Caco-2 (cell line): ENCODE measurements around the gene MICOS13. TPM values are rescaled to one million over a fixed set of nuclear protein-coding genes. Genes with fewer than 3 reads are reported as not detected.

Source experiments
- BruUV-seq: library from RNA; stranded (reverse); fragments of 400-500 nt; replicated peaks from 2 replicates; lab custom pipeline; 2021; lab: Mats Ljungman, UMichigan
- CTCF ChIA-PET: fragments of 300-600 bp; sonication (Branson Sonifier 250); formaldehyde crosslinking; loops from one replicate; lab custom pipeline; 2022; ENCODE audit warnings: antibody characterized with exemption; lab: Charles Lee
- POLR2A ChIA-PET: fragments of 300-600 bp; sonication (Branson Sonifier 250); formaldehyde crosslinking; loops from one replicate; lab custom pipeline; 2022; ENCODE audit warnings: antibody characterized with exemption; lab: Charles Lee
- DNase-seq, 2 experiments: peaks; one replicate each; pipeline versions ENCODE4 v3.0.0 to v3.0.0-alpha.2; 2020 to 2022
- H3K27me3 ChIP-seq: replicated peaks from 2 replicates; pipeline ENCODE4 v1.6.0; 2011; ENCODE audit warnings: low read length; ENCODE audit not compliant: control insufficient read depth, insufficient read depth
- H3K36me3 ChIP-seq: 2 replicates; pipeline ENCODE4 v1.5.1; 2011; ENCODE audit warnings: low read length; ENCODE audit not compliant: control insufficient read depth, insufficient read depth
- H3K4me1 ChIP-seq: fragments of 250-450 bp; sonication (Bioruptor Pico); 2 replicates; pipeline ENCODE4 v1.5.1; 2020; ENCODE audit warnings: mild to moderate bottlenecking
- H3K4me3 ChIP-seq: 2 replicates; pipeline ENCODE4 v1.5.1; 2011; ENCODE audit warnings: low read depth, mild to moderate bottlenecking, control low read depth, low read length
- H3K9me3 ChIP-seq: fragments of 250-450 bp; sonication (Bioruptor Pico); 2 replicates; pipeline ENCODE4 v1.5.1; 2020; ENCODE audit warnings: mild to moderate bottlenecking, moderate library complexity
- H3K27ac Mint-ChIP-seq: one replicate; pipeline ENCODE4 v1.8.0; 2022; ENCODE audit warnings: mixed read lengths; ENCODE audit not compliant: unreplicated experiment
- H3K27me3 Mint-ChIP-seq: one replicate; pipeline ENCODE4 v1.8.0; 2022; ENCODE audit warnings: mixed read lengths; ENCODE audit not compliant: insufficient read depth, unreplicated experiment
- H3K36me3 Mint-ChIP-seq: one replicate; pipeline ENCODE4 v1.8.0; 2022; ENCODE audit warnings: mild to moderate bottlenecking, mixed read lengths; ENCODE audit not compliant: insufficient read depth, unreplicated experiment
- H3K4me1 Mint-ChIP-seq: one replicate; pipeline ENCODE4 v1.8.0; 2022; ENCODE audit warnings: low read depth, mixed read lengths; ENCODE audit not compliant: unreplicated experiment
- H3K4me3 Mint-ChIP-seq: one replicate; pipeline ENCODE4 v1.8.0; 2022; ENCODE audit warnings: mild to moderate bottlenecking, moderate library complexity, mixed read lengths; ENCODE audit not compliant: unreplicated experiment
- H3K9me3 Mint-ChIP-seq: one replicate; pipeline ENCODE4 v1.8.0; 2022; ENCODE audit warnings: mixed read lengths; ENCODE audit not compliant: unreplicated experiment
- intact Hi-C: fragments of 100-400 bp; cut with micrococcal nuclease; formaldehyde crosslinking; loops from one replicate; pipeline ENCODE4 v1.10.0; 2022; ENCODE audit not compliant: unreplicated experiment
- total RNA-seq: library from RNA; stranded (reverse); gene quantifications from 2 replicates; pipeline ENCODE4 v1.2.3, GENCODE V29; 2022
- TF ChIP-seq, protein P1 (sequence below), 2 experiments: fragments of 200-600 bp in 1 of 2; IDR thresholded peaks; 1 replicate in 1 of 2; 2 replicates in 1 of 2; pipeline versions ENCODE4 v1.5.1 to v1.8.0; 2011 to 2022; ENCODE audit warnings: antibody characterized with exemption in 1 of 2, control low read depth in 1 of 2, inconsistent platforms in 1 of 2, low read depth in 1 of 2, low read length in 1 of 2, mild to moderate bottlenecking in 1 of 2, moderate library complexity in 1 of 2; ENCODE audit not compliant: insufficient read depth in 1 of 2, severe bottlenecking in 1 of 2, unreplicated experiment in 1 of 2

Gene MICOS13
- total RNA-seq, 1 experiment from 2014 or later = 43.1 TPM

DNA sequence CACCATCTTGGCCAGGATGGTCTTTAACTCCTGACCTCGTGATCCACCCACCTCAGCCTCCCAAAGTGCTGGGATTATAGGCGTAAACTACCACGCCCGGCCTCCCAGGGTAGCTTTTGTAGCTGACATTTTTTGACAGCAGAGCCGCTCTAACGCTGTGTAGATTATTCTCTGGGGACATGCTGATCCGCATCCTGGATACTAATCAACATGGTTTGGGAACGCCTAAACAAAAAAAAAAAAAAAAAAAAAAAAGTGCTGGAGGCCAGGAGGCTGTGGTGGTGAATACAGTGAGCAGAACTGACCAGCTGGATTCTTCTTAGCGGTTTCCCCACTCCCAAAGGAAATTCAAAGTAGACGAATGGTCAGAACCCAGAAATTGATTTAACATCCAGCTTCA, 34.5 kb upstream of the MICOS13 start:
- no peak for DNase-seq
- peaks cover 93% of the 10 kb centered on the region for H3K36me3 Mint-ChIP-seq
- no peaks in the 10 kb centered on the region for H3K9me3 Mint-ChIP-seq
- POLR2A ChIA-PET = interaction anchor here (0.6 kb wide), 1 partner anchor 25 kb away, joined by 3 read pairs; no protein-coding TSS in a partner anchor
- CTCF ChIA-PET = no interaction called here
- no peaks in the 10 kb centered on the region for H3K27me3 Mint-ChIP-seq
- no peaks in the 10 kb centered on the region for H3K4me1 Mint-ChIP-seq
- no peaks in the 10 kb centered on the region for H3K4me1 ChIP-seq
- TF ChIP-seq, protein P1, sequence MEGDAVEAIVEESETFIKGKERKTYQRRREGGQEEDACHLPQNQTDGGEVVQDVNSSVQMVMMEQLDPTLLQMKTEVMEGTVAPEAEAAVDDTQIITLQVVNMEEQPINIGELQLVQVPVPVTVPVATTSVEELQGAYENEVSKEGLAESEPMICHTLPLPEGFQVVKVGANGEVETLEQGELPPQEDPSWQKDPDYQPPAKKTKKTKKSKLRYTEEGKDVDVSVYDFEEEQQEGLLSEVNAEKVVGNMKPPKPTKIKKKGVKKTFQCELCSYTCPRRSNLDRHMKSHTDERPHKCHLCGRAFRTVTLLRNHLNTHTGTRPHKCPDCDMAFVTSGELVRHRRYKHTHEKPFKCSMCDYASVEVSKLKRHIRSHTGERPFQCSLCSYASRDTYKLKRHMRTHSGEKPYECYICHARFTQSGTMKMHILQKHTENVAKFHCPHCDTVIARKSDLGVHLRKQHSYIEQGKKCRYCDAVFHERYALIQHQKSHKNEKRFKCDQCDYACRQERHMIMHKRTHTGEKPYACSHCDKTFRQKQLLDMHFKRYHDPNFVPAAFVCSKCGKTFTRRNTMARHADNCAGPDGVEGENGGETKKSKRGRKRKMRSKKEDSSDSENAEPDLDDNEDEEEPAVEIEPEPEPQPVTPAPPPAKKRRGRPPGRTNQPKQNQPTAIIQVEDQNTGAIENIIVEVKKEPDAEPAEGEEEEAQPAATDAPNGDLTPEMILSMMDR (IDR thresholded peaks at IDR 0.05; ENCODE audit: insufficient read depth in 1 of 2, low read depth in 1 of 2, low read length in 1 of 2, severe bottlenecking in 1 of 2, unreplicated experiment in 1 of 2) = no peak
- H3K4me3 Mint-ChIP-seq = no peak overlapping the region
- no peak overlapping the region for H3K4me3 ChIP-seq
- no peaks in the 10 kb centered on the region for H3K9me3 ChIP-seq
- H3K36me3 ChIP-seq = peaks cover 5% of the 10 kb centered on the region; the same call in 1 of the 2 replicates
- H3K27me3 ChIP-seq = no peaks in the 10 kb centered on the region
- H3K27ac Mint-ChIP-seq = no peak overlapping the region
- intact Hi-C loops = no loop called here
- BruUV-seq = no TSS peak

DNA sequence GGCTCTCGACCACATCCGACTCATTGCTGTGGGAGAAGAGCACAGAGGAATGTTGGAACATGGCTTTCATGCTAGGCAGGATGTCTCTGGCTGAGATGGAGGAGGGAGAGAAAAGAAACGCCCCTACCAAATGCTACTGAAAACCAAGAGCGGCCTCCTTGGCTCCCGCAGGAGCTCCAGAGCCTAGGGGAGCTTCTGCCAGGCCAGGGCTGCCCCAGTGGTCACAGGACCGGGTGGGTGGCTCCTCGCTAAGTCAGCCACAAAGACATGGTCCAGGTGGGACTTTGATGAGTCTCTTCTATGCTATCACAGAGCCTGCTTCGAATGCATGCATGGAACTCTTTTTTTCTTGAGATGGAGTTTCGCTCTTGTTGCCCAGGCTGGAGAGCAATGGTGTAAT, 32.9 kb upstream of the MICOS13 start:
- H3K36me3 Mint-ChIP-seq = peaks cover 93% of the 10 kb centered on the region
- H3K4me1 Mint-ChIP-seq = no peaks in the 10 kb centered on the region
- Histone ChIP-seq H3K9me3 (no peaks in the 10 kb centered on the region), H3K36me3 (peaks cover 5% of the 10 kb centered on the region; the same call in 1 of the 2 replicates), H3K4me1 (no peaks in the 10 kb centered on the region), H3K4me3 (no peak overlapping the region), H3K27me3 (no peaks in the 10 kb centered on the region)
- TF ChIP-seq, protein P1 (IDR thresholded peaks at IDR 0.05; ENCODE audit: insufficient read depth in 1 of 2, low read depth in 1 of 2, low read length in 1 of 2, severe bottlenecking in 1 of 2, unreplicated experiment in 1 of 2) = no peak
- no TSS peak for BruUV-seq
- DNase-seq = no peak
- no peak overlapping the region for H3K4me3 Mint-ChIP-seq
- ChIA-PET CTCF (no interaction called here), POLR2A (no interaction called here)
- H3K27ac Mint-ChIP-seq = no peak overlapping the region
- no peaks in the 10 kb centered on the region for H3K27me3 Mint-ChIP-seq
- no peaks in the 10 kb centered on the region for H3K9me3 Mint-ChIP-seq
- intact Hi-C loops = no loop called here

DNA sequence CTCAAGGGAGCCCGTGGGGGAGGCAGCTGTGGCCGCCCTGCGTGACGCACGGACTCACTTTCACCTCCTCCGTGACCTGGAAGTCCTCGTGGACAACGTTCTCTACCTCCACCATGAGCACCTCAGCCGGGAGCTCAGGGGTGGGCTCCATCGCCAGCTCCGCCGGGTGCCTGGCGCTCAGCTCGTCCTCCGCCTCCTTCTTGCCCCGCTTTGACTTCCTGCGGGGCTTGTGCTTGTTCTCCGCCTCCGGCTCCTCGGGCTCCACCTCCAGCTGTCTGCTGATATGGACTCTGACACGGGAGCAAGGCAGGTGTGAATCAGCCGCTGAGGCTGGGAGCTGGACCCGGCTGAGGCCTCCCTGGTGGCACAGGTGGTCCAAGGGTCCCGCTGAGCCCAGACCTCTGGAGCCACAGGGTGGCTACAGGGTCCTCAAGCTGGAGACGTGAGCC, 31.4 kb upstream of the MICOS13 start:
- no peaks in the 10 kb centered on the region for H3K9me3 ChIP-seq
- Mint-ChIP-seq H3K9me3 (no peaks in the 10 kb centered on the region), H3K4me3 (no peak overlapping the region), H3K27me3 (no peaks in the 10 kb centered on the region), H3K36me3 (peaks cover 90% of the 10 kb centered on the region), H3K4me1 (no peaks in the 10 kb centered on the region), H3K27ac (no peak overlapping the region)
- POLR2A ChIA-PET = no interaction called here
- no peak overlapping the region for H3K4me3 ChIP-seq
- H3K36me3 ChIP-seq = peaks cover 5% of the 10 kb centered on the region
- CTCF ChIA-PET = interaction anchor here (0.5 to 1.0 kb wide), 2 partner anchors 22 to 147 kb away, joined by 3 read pairs; no protein-coding TSS in a partner anchor
- no peaks in the 10 kb centered on the region for H3K27me3 ChIP-seq
- no peaks in the 10 kb centered on the region for H3K4me1 ChIP-seq
- no peak for DNase-seq
- TF ChIP-seq, protein P1 (IDR thresholded peaks at IDR 0.05; ENCODE audit: insufficient read depth in 1 of 2, low read depth in 1 of 2, low read length in 1 of 2, severe bottlenecking in 1 of 2, unreplicated experiment in 1 of 2) = no peak
- intact Hi-C loops = no loop called here
- no TSS peak for BruUV-seq
